Activated T-helper 17 cell treated with anti-CD3 and anti-CD28 coated beads, Interleukin-2, amount 50 U/mL, for 72 hours (primary cell): Measurements from ENCODE around the gene CHST1. TPM values are rescaled to one million over a fixed set of nuclear protein-coding genes. Genes with fewer than 3 reads are reported as not detected.

ENCODE experiments used
- ATAC-seq: fragments of 150-1000 bp; cut with Tn5 transposase; replicated peaks from 2 replicates; pipeline ENCODE4 v1.10.0; 2021; ENCODE audit warnings: mild to moderate bottlenecking, moderate library complexity
- H3K27ac Mint-ChIP-seq: one replicate; pipeline ENCODE4 v1.8.0; 2022; ENCODE audit warnings: mixed read lengths
- H3K27me3 Mint-ChIP-seq: one replicate; pipeline ENCODE4 v1.8.0; 2022; ENCODE audit warnings: mixed read lengths
- H3K36me3 Mint-ChIP-seq: one replicate; pipeline ENCODE4 v1.8.0; 2022; ENCODE audit warnings: low read depth, mild to moderate bottlenecking, mixed read lengths
- H3K4me1 Mint-ChIP-seq: one replicate; pipeline ENCODE4 v1.8.0; 2022; ENCODE audit warnings: mixed read lengths
- H3K4me3 Mint-ChIP-seq: one replicate; pipeline ENCODE4 v1.8.0; 2022; ENCODE audit warnings: mild to moderate bottlenecking, mixed read lengths
- H3K9me3 Mint-ChIP-seq: one replicate; pipeline ENCODE4 v1.8.0; 2022; ENCODE audit warnings: mixed read lengths
- total RNA-seq, 2 donors: library from RNA; stranded (reverse); gene quantifications; one replicate each; pipeline ENCODE4 v1.2.3, GENCODE V29; 2022

CHST1 gene
- total RNA-seq, 2 donors from 2014 or later = not detected

DNA sequence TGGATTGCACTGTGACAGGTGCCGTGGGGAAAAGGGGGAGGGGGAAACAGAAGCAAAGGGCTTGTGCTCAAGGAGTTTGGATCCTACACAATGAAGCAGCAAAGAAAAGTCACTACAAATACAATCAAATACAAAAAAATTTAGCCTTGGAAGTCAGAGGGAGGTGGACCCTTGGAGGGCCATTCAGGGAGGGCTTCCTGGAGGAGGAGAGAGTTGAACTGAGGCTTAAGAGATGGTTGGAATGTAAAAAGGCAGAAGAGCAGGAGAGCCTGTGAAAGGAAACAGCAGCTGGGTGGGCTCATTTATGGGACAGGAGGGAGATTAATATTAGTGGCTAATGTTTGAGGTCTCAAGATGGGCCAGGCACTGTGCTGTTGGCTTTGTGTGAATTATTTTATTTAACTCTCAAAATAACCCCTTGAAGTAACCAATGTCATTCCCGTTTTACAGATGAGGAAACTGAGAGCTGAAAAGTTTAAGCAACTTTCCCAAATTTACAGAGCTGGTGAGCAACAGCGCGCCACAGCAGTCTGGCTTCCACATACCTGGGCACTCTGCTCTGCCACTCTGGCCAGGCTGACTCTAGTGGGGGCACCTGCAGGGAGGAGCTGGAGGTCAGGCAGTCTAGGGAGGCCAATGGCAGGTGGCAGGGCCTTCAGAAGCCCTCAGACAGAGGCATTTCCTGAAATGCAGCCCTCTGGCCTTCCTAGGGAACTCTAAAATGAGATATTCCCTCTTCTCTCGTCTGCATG is 2.7 kb upstream of the CHST1 start:
- no peak overlapping the region for H3K4me3 Mint-ChIP-seq
- no peak overlapping the region for H3K27ac Mint-ChIP-seq
- no peaks in the 10 kb centered on the region for H3K4me1 Mint-ChIP-seq

DNA sequence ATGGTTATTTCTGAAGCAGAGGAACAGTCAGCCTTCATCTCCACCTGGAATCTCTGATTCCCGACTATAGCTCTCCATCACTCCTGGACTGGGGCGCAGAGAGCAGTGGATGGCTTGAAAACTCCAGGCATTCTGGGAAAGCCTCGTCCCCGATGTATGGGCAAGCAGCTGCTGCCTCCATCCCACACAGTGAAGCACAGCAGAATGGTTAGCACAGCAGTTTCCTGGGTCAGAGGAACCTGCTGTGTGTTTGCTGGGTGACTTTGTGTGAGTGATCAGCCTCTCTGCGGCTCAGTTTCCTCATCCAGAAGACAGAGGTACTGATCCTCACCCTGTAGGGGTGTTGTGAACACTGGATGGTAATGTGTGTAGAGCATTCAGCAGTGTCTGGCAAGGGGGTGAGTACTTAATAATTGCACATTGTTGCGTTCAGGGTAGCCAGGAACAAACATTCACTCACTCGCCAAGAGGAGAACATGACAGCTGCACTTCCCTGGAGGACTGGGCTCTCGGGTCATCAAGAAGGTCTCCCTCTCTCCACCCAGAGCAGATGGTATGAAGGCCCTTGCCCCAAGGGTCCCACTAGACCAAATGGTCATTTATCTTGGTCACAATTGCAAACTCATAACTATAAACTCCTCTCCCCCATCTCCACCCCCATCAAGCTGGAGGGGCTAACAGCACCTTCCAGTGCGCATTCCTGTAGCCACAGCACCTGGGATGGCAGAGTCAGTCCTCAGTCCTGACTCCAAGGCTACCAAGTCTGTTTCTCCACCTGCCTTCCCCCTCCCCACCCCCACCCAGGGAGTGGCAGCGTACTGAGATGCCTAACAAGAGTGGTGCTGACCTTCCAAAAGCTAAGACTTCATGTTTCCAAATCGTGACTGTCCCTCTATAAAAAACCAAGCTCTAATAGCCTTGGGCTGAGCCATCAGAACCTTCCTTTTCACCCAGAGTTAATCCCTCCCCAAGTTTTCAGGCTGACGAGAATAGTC is 1.5 kb upstream of the CHST1 start:
- H3K27ac Mint-ChIP-seq = no peak overlapping the region
- H3K36me3 Mint-ChIP-seq = no peaks in the 10 kb centered on the region
- no peak for ATAC-seq
- H3K27me3 Mint-ChIP-seq = peaks cover 34% of the 10 kb centered on the region
- no peaks in the 10 kb centered on the region for H3K4me1 Mint-ChIP-seq
- no peaks in the 10 kb centered on the region for H3K9me3 Mint-ChIP-seq
- no peak overlapping the region for H3K4me3 Mint-ChIP-seq

More for the DNA sequence above, 2.7 kb upstream of the CHST1 start:
- peaks cover 26% of the 10 kb centered on the region for H3K27me3 Mint-ChIP-seq
- H3K9me3 Mint-ChIP-seq = no peaks in the 10 kb centered on the region
- no peak for ATAC-seq
- no peaks in the 10 kb centered on the region for H3K36me3 Mint-ChIP-seq

DNA sequence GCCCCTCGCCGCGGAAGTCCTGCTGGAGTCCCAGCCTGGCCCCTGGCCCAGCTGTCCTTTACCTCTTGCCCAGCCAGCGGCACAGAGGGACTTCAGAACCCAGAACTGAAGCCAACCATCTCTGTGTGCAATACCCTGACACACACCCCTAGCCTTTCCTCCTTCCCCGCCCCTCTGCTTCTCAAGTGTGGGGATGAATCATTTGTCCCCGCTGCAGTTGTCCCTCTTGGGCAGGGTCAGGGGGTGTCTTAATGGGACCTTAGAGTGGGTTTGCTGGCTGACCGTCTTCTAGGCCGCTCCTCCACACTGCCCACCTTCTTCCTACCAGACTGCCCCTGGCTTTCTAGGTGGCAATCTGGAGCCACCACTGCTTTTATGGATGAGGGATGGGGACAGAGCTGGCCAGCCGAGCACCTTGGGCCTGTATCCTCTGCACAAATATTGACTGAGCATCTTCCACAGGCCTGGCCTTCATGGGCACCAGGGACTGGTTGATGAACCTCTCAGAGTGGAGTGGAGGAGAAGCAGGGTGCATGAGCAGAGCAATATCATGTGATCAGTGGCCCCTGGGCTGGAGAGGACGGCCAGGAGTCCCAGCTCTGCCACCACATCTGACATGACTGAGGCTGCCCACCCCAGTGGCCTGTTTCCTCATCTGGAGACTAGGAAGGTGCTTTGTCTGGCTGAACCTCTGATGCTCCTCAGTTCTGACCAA is 668 bp upstream of the CHST1 start:
- Mint-ChIP-seq H3K9me3 (no peaks in the 10 kb centered on the region), H3K27me3 (peaks cover 42% of the 10 kb centered on the region), H3K36me3 (no peaks in the 10 kb centered on the region), H3K4me1 (no peaks in the 10 kb centered on the region), H3K27ac (no peak overlapping the region), H3K4me3 (peak overlapping the region; percentile 61)
- ATAC-seq = no peak

DNA sequence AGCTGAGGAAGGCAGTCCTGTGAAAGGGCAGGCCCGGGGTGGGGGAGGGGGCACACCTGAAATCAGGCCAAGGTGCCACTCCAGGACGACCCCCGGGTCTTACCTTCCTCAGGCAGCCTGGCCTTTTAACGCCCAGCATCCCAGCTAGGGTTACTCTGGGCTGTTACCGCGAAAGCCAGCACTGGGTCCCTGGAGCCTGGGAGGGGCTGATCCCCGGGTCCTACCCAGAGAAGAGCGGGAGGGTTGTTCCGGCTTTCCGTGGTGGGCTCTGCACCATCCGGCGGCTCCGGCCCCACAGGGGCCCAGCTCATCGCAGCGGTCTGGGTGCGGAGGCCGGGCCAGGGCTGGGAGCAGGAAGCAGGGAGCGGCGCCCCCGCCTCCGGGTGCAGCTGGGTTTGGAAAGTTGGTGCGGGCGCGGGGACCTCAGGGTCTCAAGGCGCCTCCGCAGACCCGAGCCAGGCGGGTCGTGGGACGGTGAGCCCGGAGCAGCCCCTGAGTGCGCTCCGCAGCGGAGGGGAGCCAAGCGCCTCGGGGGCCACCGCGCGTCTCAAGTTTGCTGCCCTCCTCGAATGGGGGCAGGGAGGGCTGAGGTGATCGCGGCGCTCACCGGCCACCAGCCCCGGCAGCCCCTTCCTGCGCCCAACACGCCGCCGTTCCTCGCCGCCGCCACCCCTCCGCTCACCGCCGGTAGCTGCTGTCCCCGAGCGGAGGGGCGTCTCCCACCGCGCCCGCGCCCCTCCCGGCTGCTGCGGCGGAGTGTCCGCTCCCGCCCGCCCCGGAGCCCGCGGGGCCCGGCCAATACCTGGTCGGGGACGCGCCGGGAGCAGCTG is 831 bp downstream of the CHST1 start:
- H3K4me1 Mint-ChIP-seq = no peaks in the 10 kb centered on the region
- H3K9me3 Mint-ChIP-seq = no peaks in the 10 kb centered on the region
- ATAC-seq = no peak
- H3K36me3 Mint-ChIP-seq = no peaks in the 10 kb centered on the region
- H3K27ac Mint-ChIP-seq = no peak overlapping the region
- H3K4me3 Mint-ChIP-seq = no peak overlapping the region
- H3K27me3 Mint-ChIP-seq = peaks cover 51% of the 10 kb centered on the region

DNA sequence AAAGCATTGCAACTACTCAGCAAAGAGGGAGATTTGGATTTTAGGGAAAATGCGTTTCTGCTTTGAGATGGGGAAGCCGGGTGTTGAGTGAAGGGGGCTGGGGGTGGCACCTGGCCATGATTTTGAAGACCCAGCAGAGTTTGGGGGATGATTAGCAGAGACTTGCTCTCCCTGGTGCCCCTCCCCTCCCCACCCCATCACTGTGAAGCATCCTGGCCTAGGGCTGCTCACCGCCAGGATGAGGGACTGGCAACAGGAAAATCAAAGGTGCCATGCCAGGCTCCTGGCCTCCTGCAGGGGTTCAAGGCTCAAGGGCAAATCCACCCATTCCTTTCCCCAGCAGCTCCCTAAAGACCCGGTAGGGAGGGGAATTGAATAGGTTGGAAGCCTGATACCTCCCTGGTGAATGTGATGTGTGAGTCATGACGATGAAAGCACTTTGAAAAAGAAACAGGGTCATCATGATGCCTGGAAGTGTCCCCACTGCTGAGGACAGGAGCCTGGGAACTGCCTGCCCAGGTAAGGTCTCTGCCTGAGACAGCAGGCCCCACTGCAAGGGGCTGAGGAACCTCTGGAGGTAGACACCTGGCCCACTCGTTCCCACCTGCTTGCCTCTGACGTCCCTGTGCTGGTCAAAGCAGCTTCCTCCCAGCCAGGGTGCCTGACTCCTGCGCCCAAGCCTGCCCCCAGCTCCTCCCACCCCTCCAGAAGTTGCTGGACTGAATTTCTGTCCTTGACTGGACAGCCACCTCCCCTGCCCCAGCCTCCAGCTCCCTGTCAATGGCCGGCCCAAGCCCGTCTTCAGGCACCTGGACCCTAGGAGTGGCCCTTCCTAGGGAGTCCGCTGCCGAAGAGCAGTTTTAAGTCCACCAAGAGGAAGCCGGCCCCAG is 1.7 kb downstream of the CHST1 start:
- Mint-ChIP-seq H3K36me3 (no peaks in the 10 kb centered on the region), H3K4me1 (no peaks in the 10 kb centered on the region), H3K27me3 (peaks cover 51% of the 10 kb centered on the region), H3K4me3 (peak overlapping the region; percentile 28), H3K27ac (no peak overlapping the region), H3K9me3 (no peaks in the 10 kb centered on the region)
- no peak for ATAC-seq

DNA sequence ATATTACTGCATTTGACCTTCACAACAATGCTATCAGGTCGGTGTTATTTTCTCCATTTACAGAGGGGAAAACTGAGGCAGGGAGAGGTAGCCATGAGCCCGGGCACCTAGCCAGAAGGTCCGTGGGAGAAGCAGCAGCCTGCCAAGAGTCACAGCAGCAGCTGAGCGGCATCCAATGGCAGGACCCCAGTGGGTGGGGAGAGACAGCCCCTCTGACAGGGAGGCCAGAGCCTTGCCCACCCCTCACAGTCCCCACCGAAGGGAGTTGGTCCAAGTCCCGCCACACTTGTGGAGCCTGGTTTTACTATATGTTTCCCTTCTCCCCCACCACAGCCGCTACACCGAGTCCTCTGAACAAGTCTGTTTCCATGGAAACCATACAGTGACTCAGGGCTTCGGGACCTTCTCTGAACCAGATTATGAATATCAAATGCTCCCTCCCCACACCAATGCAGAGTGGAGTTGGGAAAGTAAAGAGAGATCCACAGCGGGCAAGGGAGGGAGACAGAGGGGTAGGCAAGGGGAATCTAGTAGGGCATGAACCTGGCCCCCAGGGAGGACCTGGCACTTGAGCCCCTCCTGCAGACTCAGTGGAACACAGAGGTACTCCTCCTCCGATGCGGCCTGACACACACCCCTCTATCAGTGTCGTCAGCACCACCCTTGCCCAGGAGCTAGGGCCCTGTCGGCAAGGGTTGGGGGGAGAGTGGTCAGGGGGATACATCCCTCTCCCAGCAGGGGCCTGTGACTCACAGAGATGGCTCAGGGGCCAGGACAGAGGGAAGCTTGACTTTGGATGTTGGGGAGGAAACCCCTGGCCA is 2.5 kb downstream of the CHST1 start:
- Mint-ChIP-seq H3K4me1 (no peaks in the 10 kb centered on the region), H3K9me3 (no peaks in the 10 kb centered on the region), H3K36me3 (no peaks in the 10 kb centered on the region), H3K27me3 (peaks cover 48% of the 10 kb centered on the region), H3K4me3 (peak overlapping the region; percentile 28), H3K27ac (no peak overlapping the region)
- peak; percentile 57 for ATAC-seq

DNA sequence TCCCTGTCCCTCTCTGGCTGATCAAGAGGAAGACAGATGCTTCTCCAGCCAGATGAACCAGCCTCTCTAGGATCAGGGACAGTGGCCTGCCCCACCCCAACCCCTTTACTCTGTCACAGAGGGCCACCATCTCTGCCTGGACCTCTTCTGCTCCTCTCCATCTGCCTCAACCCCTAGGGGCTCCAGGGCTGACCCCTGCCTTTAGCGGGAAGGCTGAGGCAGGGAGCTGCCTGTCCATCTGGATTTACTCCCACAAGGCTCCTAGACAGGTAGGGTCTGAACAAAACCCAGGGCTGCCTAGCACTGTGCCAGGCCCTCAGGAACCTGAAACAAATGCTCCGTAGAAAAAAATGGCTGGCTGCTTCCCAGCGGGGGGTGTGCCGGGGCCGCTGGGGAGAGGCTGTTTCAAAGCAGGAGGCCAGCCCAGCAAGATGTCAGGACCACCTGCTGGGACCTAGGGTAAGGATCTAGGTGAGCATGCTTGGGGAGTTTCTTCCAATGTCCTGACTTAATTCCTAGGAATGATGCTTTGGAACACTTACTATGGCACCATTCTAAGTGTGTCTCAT is 3.2 kb downstream of the CHST1 start:
- Mint-ChIP-seq H3K4me1 (no peaks in the 10 kb centered on the region), H3K9me3 (no peaks in the 10 kb centered on the region), H3K36me3 (no peaks in the 10 kb centered on the region), H3K4me3 (no peak overlapping the region), H3K27me3 (peaks cover 42% of the 10 kb centered on the region), H3K27ac (no peak overlapping the region)
- ATAC-seq = no peak

DNA sequence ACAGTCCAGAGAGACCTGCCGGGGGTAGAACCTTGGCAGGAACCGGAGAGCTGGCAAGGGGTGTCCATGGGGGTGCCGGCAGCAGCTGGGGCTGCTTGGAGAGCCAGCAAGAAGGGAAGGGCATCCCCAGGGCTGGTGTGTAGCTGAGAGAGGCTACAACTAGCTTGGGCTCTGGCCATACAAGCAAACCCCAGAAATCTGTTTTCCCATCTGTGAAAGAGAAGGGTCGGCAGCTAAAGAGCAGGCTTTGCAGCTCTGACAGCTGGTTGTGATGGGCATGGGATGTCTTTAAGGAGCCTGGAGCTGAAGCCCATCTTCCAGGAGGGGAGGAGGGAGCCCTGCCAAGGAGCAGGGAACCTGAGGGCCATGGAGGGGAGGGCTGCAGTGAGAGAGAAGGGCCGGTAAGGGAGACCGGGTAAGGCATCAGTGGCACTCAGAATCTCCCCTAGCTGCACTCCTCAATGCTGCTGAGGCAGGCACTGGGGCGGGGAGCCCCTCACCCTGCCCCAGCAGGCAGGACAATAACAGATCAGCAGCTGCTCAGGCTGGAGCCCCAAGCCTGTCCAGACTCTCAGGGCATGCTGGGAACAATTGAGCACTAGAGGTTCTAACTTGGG is 3.9 kb downstream of the CHST1 start:
- no peaks in the 10 kb centered on the region for H3K36me3 Mint-ChIP-seq
- H3K27me3 Mint-ChIP-seq = peaks cover 42% of the 10 kb centered on the region
- no peak overlapping the region for H3K27ac Mint-ChIP-seq
- H3K4me3 Mint-ChIP-seq = no peak overlapping the region
- no peak for ATAC-seq
- H3K4me1 Mint-ChIP-seq = no peaks in the 10 kb centered on the region
- no peaks in the 10 kb centered on the region for H3K9me3 Mint-ChIP-seq

DNA sequence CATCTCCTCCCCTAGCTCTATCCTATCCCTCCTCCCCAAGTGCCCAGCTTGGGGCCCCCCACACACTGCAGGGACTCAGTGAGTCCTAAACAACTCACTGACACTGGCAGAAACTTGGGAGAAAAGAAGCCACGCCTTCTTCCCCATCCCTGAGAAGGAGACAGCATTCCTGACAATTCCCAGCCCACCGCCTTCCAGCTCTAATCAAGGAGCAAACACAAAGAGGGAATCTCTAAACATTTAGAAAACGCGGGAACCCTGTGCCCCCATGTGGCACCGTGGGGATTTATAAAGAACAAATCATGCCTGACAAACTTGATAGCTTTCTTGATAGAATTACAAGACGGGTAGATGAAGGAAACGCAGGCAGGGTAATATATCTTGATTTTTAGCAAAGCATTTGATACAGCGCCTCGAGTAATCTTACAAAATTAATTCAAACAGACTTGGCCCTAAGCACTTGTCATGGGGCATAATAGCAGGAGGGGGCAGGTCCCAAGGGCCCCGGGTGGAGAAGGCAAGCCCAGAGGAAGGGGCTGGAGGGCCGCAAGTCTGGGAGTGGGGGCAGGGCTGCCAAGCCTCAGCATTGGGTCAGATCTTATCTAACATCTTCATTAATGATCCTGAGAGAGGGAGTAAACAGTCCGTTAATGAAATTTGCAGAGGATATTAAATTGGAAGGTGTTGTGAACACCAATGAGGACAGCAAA is 4.5 kb downstream of the CHST1 start:
- Mint-ChIP-seq H3K4me1 (no peaks in the 10 kb centered on the region), H3K4me3 (no peak overlapping the region), H3K27ac (no peak overlapping the region), H3K36me3 (no peaks in the 10 kb centered on the region), H3K27me3 (peaks cover 42% of the 10 kb centered on the region), H3K9me3 (no peaks in the 10 kb centered on the region)
- ATAC-seq = no peak

DNA sequence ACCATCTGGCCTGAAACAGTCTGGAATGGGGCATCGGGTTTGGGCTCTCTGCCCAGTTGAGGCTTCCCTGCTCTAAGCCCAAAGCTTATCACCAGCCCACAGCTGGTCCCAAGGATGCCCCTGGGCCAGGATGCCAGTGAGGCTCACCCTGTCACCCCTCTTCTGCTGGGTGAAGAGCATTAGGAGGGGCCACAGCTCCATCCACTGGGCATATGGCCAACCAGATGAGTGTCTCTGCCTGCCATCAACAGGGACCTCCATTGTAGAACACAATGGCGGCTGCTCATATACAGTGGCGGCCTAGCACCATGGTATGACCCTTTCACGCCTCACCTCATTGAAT is 5.6 kb downstream of the CHST1 start:
- ATAC-seq = no peak
- H3K9me3 Mint-ChIP-seq = no peaks in the 10 kb centered on the region
- H3K27me3 Mint-ChIP-seq = peaks cover 41% of the 10 kb centered on the region
- H3K4me1 Mint-ChIP-seq = peaks cover 7% of the 10 kb centered on the region
- H3K36me3 Mint-ChIP-seq = no peaks in the 10 kb centered on the region
- H3K27ac Mint-ChIP-seq = no peak overlapping the region
- H3K4me3 Mint-ChIP-seq = no peak overlapping the region

DNA sequence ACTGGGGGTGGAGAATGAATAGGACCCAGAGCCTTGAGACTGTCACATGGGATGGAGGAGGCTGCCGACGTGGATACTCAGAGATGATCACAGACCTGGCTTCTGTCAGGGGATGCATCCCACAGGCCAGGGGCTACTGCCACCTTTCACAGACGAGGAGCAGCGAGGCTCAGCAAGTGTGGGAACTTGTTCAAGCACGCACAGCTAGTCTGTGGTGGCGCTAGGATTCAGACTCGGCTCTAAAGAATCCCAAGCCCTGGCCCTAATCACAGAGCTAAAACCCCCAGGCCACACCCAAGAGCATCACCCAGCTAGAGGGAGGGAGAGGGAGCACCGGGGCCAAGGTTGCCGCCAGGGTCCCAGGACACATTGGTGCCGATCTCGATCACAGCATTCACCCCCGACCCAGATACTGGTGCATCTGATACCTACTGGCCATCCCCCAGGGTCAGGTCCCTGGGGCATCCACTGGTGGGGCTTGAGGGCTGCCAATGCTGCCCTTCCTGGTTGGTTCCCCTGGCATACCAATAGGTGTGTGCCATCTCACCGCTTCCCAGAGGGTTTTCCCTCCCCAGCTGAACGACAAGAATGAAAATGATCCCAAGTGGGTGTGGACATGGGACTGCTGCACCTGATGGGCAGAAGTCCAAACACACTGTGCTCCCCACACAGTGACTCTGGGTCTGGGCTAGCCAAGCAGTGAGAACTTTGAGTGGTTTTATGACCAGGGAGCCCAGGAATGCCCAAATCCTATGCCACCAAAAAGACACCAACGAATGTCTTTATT is 6.2 kb downstream of the CHST1 start:
- no peak overlapping the region for H3K4me3 Mint-ChIP-seq
- no peak for ATAC-seq
- H3K27me3 Mint-ChIP-seq = peaks cover 41% of the 10 kb centered on the region
- H3K36me3 Mint-ChIP-seq = no peaks in the 10 kb centered on the region
- H3K27ac Mint-ChIP-seq = no peak overlapping the region
- H3K9me3 Mint-ChIP-seq = no peaks in the 10 kb centered on the region
- peaks cover 7% of the 10 kb centered on the region for H3K4me1 Mint-ChIP-seq
